HepG2 (cell line): ENCODE measurements around the gene ITGAX. TPM values are rescaled to one million over a fixed set of nuclear protein-coding genes. Genes with fewer than 3 reads are reported as not detected.

Source experiments
- ATAC-seq: fragments of 200-7000 bp; cut with Tn5 transposase; 3 replicates; pipeline ENCODE4 v1.9.1; 2020; ENCODE audit warnings: mild to moderate bottlenecking, moderate library complexity
- BruUV-seq: library from RNA; stranded (reverse); fragments of 400-500 nt; replicated peaks from 2 replicates; lab custom pipeline; 2021; lab: Mats Ljungman, UMichigan
- CTCF ChIA-PET: fragments of 300-600 bp; formaldehyde crosslinking; extraction: SDS; loops from one replicate; lab custom pipeline; 2021; ENCODE audit warnings: low total read pairs, inconsistent platforms, low intra/inter-chr PET ratio; lab: Yijun Ruan, JAX
- POLR2A ChIA-PET: fragments of 350-600 bp; sonication (Branson Sonifier 250); formaldehyde crosslinking; loops from one replicate; lab custom pipeline; 2020; ENCODE audit warnings: antibody characterized with exemption, inconsistent platforms; lab: Yijun Ruan, JAX
- DNase-seq: peaks from one replicate; pipeline ENCODE4 v3.0.0-alpha.2; 2015; ENCODE audit warnings: low spot score
- FAIRE-seq: peaks from 3 replicates; lab custom pipeline; 2011; peaks lifted over from hg19 to GRCh38; lab: Jason Lieb, UNC
- H2AFZ ChIP-seq: one replicate; pipeline ENCODE4 v1.6.1; 2011; ENCODE audit warnings: low read length, inconsistent platforms
- H3K27ac ChIP-seq: fragments of 300-600 bp; 3 replicates; pipeline ENCODE4 v1.8.0; 2011; ENCODE audit warnings: mixed run types, mild to moderate bottlenecking, mixed read lengths, low read length, inconsistent platforms; ENCODE audit not compliant: insufficient read depth; ENCODE audit errors: extremely low read length
- H3K27me3 ChIP-seq, 2 experiments: fragments of 200-600 bp in 1 of 2; 2 replicates in 1 of 2; 3 replicates in 1 of 2; pipeline versions ENCODE4 v1.6.0 to v1.8.0; 2011; ENCODE audit warnings: low read length in 2 of 2, mild to moderate bottlenecking in 2 of 2, moderate library complexity in 2 of 2, inconsistent platforms in 1 of 2; ENCODE audit not compliant: insufficient read depth in 2 of 2, control insufficient read depth in 1 of 2
- H3K36me3 ChIP-seq, 2 experiments: fragments of 200-600 bp in 1 of 2; replicated peaks in 1 of 2; 2 replicates in 1 of 2; 3 replicates in 1 of 2; pipeline versions ENCODE4 v1.5.1 to v1.8.0; 2011; ENCODE audit warnings: low read length in 2 of 2, inconsistent platforms in 1 of 2; ENCODE audit not compliant: insufficient read depth in 2 of 2, control insufficient read depth in 1 of 2
- H3K4me1 ChIP-seq: 2 replicates; pipeline ENCODE4 v1.5.1; 2012; ENCODE audit warnings: low read length, inconsistent platforms; ENCODE audit not compliant: insufficient read depth
- H3K4me2 ChIP-seq: 2 replicates; pipeline ENCODE4 v1.6.0; 2011; ENCODE audit warnings: low read depth, low read length, inconsistent platforms
- H3K4me3 ChIP-seq, 3 experiments: fragments of 200-600 bp in 1 of 3; sonication (generic), shearing (Covaris generic) in 1 of 3; replicated peaks in 1 of 3; 2 replicates each; pipeline ENCODE4 v1.5.1; 2011 to 2016; ENCODE audit warnings: low read length in 3 of 3, inconsistent platforms in 2 of 3, low read depth in 2 of 3, mild to moderate bottlenecking in 2 of 3, control low read depth in 1 of 3, mixed read lengths in 1 of 3; ENCODE audit not compliant: insufficient read depth in 1 of 3
- H3K79me2 ChIP-seq: one replicate; pipeline ENCODE4 v1.6.1; 2011; ENCODE audit warnings: low read length, inconsistent platforms; ENCODE audit not compliant: insufficient read depth
- H3K9ac ChIP-seq: 2 replicates; pipeline ENCODE4 v1.6.0; 2011; ENCODE audit warnings: mild to moderate bottlenecking, low read depth, low read length, inconsistent platforms; ENCODE audit not compliant: insufficient read depth
- H3K9me3 ChIP-seq: 2 replicates; pipeline ENCODE4 v1.5.1; 2012; ENCODE audit warnings: mild to moderate bottlenecking, low read length
- H4K20me1 ChIP-seq: 2 replicates; pipeline ENCODE4 v1.6.0; 2011; ENCODE audit warnings: inconsistent platforms, mild to moderate bottlenecking, low read length, moderate library complexity; ENCODE audit not compliant: insufficient read depth
- HOXA9 ChIP-seq: sonication (generic); formaldehyde crosslinking; IDR thresholded peaks from 2 replicates; pipeline ENCODE4 v1.8.1; 2022; ENCODE audit warnings: missing genetic modification reagents, mild to moderate bottlenecking, moderate library complexity, borderline replicate concordance
- KDM6A ChIP-seq: IDR thresholded peaks from 2 replicates; pipeline ENCODE4 v1.6.1; 2016; ENCODE audit warnings: low read depth
- MED8 ChIP-seq: sonication (generic); formaldehyde crosslinking; IDR thresholded peaks from 2 replicates; pipeline ENCODE4 v1.8.1; 2023; ENCODE audit warnings: mild to moderate bottlenecking, missing genetic modification reagents; ENCODE audit not compliant: insufficient replicate concordance
- PCBP1 ChIP-seq: fragments of 200-400 bp; formaldehyde crosslinking; IDR thresholded peaks from 2 replicates; pipeline ENCODE4 v1.6.1; 2017; ENCODE audit warnings: mild to moderate bottlenecking, low read depth, low read length, borderline replicate concordance
- SNAI1 ChIP-seq: sonication (generic); formaldehyde crosslinking; IDR thresholded peaks from 2 replicates; pipeline ENCODE4 v1.5.0; 2020; ENCODE audit warnings: mild to moderate bottlenecking, missing genetic modification reagents, borderline replicate concordance
- ZBTB21 ChIP-seq: sonication (generic); formaldehyde crosslinking; IDR thresholded peaks from 2 replicates; pipeline ENCODE4 v1.4.0; 2020; ENCODE audit warnings: missing genetic modification reagents
- ZFP41 ChIP-seq: sonication (generic); formaldehyde crosslinking; IDR thresholded peaks from 2 replicates; pipeline ENCODE4 v1.4.0; 2020; ENCODE audit warnings: mild to moderate bottlenecking, missing genetic modification reagents, borderline replicate concordance
- ZNF672 ChIP-seq: sonication (generic); formaldehyde crosslinking; IDR thresholded peaks from 2 replicates; pipeline ENCODE4 v1.8.1; 2022; ENCODE audit warnings: missing genetic modification reagents
- ZNF761 ChIP-seq: sonication (generic); formaldehyde crosslinking; conservative IDR thresholded peaks from 2 replicates; pipeline ENCODE4 v1.4.0; 2020; ENCODE audit warnings: mild to moderate bottlenecking, missing genetic modification reagents
- ZZZ3 ChIP-seq: sonication (generic); formaldehyde crosslinking; IDR thresholded peaks from 2 replicates; pipeline ENCODE4 v1.4.0; 2020; ENCODE audit warnings: missing genetic modification reagents, mild to moderate bottlenecking, borderline replicate concordance
- WGBS: methylation state at CpG from one replicate; pipeline ENCODE4 v1.1.6; 2017; ENCODE audit warnings: low lambda C conversion rate; 5-methylcytosine and 5-hydroxymethylcytosine counted together
- in situ Hi-C: cut with HindIII; loops from 2 replicates; pipeline ENCODE4 v1.10.0; 2017; ENCODE audit warnings: low pct_unique_long_range_greater_than_20kb; ENCODE audit not compliant: extremely low pct_ligation_motif_present
- intact Hi-C: fragments of 100-400 bp; cut with micrococcal nuclease; formaldehyde crosslinking; loops from one replicate; pipeline ENCODE4 v1.10.0; 2022; ENCODE audit not compliant: unreplicated experiment
- polyA plus RNA-seq, 8 experiments: library from polyadenylated mRNA; depleted of rRNA in 3 of 8; stranded (reverse) in 7 of 8; unstranded in 1 of 8; fragments of >200 nt; fragmentation: Illumina TruSeq in 4 of 8; extraction: Trizol in 4 of 8; gene quantifications; 2 replicates each; pipeline versions ENCODE4 v1.2.1 to v1.2.3, GENCODE V29; 2011 to 2016; ENCODE audit warnings: low read depth in 4 of 8, missing spikeins in 1 of 8, mixed read lengths in 1 of 8; ENCODE audit not compliant: insufficient read depth in 1 of 8
- total RNA-seq, 5 experiments: library from RNA; depleted of rRNA; stranded (reverse); fragments of >200 nt; fragmentation: Illumina TruSeq; extraction: Trizol; gene quantifications; 2 replicates each; pipeline ENCODE4 v1.2.3, GENCODE V29; 2016; ENCODE audit warnings: low read depth in 1 of 5
- TF ChIP-seq, protein P1 (sequence below): IDR thresholded peaks from 2 replicates; pipeline ENCODE4 v1.6.1; 2016; ENCODE audit warnings: mild to moderate bottlenecking
- TF ChIP-seq, protein P2 (sequence below): sonication (generic); formaldehyde crosslinking; IDR thresholded peaks from 2 replicates; pipeline ENCODE4 v1.4.0; 2020; ENCODE audit warnings: mild to moderate bottlenecking, low read depth, missing genetic modification reagents
- TF ChIP-seq, protein P3 (sequence below): sonication (generic); formaldehyde crosslinking; conservative IDR thresholded peaks from 2 replicates; pipeline ENCODE4 v1.8.1; 2023; ENCODE audit warnings: missing genetic modification reagents
- TF ChIP-seq, protein P4 (sequence below): sonication (generic); formaldehyde crosslinking; IDR thresholded peaks from 2 replicates; pipeline ENCODE4 v1.4.0; 2020; ENCODE audit warnings: missing genetic modification reagents; ENCODE audit errors: not compliant biosample characterization
- TF ChIP-seq, protein P5 (sequence below): sonication (generic); formaldehyde crosslinking; IDR thresholded peaks from 2 replicates; pipeline ENCODE4 v1.8.0; 2022; ENCODE audit warnings: mild to moderate bottlenecking, missing genetic modification reagents, moderate library complexity

ITGAX gene
- total and polyA plus RNA-seq, 2 of the 13 experiments (the other 11 are each of a cell fraction or from before 2014, with no cell fraction given), result 0.32 TPM; not detected in 1

DNA sequence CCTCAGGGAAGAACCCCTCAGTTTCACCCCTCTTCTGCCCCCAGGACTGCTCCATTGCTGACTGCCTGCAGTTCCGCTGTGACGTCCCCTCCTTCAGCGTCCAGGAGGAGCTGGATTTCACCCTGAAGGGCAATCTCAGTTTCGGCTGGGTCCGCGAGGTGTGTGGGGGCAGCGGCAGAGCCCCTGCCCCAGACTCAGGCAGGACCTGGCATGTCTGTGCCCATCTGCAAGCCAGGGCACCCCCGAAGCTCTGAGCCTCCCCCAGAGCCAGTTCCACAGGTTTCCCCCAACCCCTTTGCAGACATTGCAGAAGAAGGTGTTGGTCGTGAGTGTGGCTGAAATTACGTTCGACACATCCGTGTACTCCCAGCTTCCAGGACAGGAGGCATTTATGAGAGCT is 68.8 kb downstream of the ITGAX start:
- H3K9ac ChIP-seq, result no peak overlapping the region
- DNase-seq (no peak), FAIRE-seq (no peak), ATAC-seq (no peak)
- peaks cover 0 to 17% of the 10 kb centered on the region in 2 experiments; a peak in 4 of 5 replicates for H3K27me3 ChIP-seq
- H3K4me2 ChIP-seq, result no peak overlapping the region
- BruUV-seq, result no TSS peak
- in situ Hi-C loops, result no loop called here
- H2AFZ ChIP-seq, result no peak overlapping the region
- H3K79me2 ChIP-seq, result no peaks in the 10 kb centered on the region
- H3K4me3 ChIP-seq, result no peak overlapping the region
- no peaks in the 10 kb centered on the region for H3K4me1 ChIP-seq
- WGBS, result 46% methylated on average over 11 of the region's 12 CpGs
- ChIA-PET CTCF (no interaction called here), POLR2A (no interaction called here)
- TF ChIP-seq, protein P1, sequence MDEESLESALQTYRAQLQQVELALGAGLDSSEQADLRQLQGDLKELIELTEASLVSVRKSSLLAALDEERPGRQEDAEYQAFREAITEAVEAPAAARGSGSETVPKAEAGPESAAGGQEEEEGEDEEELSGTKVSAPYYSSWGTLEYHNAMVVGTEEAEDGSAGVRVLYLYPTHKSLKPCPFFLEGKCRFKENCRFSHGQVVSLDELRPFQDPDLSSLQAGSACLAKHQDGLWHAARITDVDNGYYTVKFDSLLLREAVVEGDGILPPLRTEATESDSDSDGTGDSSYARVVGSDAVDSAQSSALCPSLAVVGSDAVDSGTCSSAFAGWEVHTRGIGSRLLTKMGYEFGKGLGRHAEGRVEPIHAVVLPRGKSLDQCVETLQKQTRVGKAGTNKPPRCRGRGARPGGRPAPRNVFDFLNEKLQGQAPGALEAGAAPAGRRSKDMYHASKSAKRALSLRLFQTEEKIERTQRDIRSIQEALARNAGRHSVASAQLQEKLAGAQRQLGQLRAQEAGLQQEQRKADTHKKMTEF, result no peak
- TF ChIP-seq, protein P2, sequence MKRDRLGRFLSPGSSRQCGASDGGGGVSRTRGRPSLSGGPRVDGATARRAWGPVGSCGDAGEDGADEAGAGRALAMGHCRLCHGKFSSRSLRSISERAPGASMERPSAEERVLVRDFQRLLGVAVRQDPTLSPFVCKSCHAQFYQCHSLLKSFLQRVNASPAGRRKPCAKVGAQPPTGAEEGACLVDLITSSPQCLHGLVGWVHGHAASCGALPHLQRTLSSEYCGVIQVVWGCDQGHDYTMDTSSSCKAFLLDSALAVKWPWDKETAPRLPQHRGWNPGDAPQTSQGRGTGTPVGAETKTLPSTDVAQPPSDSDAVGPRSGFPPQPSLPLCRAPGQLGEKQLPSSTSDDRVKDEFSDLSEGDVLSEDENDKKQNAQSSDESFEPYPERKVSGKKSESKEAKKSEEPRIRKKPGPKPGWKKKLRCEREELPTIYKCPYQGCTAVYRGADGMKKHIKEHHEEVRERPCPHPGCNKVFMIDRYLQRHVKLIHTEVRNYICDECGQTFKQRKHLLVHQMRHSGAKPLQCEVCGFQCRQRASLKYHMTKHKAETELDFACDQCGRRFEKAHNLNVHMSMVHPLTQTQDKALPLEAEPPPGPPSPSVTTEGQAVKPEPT (CRISPR knock-in tag), result no peak
- TF ChIP-seq PCBP1 (no peak), KDM6A (CRISPR knock-in tag) (no peak), ZBTB21 (CRISPR knock-in tag) (no peak), SNAI1 (CRISPR knock-in tag) (no peak), MED8 (no peak), ZNF761 (CRISPR knock-in tag) (no peak), ZZZ3 (CRISPR knock-in tag) (no peak), HOXA9 (CRISPR knock-in tag) (no peak), ZFP41 (CRISPR knock-in tag) (no peak), ZNF672 (CRISPR knock-in tag) (no peak)
- TF ChIP-seq, protein P3, sequence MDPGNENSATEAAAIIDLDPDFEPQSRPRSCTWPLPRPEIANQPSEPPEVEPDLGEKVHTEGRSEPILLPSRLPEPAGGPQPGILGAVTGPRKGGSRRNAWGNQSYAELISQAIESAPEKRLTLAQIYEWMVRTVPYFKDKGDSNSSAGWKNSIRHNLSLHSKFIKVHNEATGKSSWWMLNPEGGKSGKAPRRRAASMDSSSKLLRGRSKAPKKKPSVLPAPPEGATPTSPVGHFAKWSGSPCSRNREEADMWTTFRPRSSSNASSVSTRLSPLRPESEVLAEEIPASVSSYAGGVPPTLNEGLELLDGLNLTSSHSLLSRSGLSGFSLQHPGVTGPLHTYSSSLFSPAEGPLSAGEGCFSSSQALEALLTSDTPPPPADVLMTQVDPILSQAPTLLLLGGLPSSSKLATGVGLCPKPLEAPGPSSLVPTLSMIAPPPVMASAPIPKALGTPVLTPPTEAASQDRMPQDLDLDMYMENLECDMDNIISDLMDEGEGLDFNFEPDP, result no peak
- TF ChIP-seq, protein P4, sequence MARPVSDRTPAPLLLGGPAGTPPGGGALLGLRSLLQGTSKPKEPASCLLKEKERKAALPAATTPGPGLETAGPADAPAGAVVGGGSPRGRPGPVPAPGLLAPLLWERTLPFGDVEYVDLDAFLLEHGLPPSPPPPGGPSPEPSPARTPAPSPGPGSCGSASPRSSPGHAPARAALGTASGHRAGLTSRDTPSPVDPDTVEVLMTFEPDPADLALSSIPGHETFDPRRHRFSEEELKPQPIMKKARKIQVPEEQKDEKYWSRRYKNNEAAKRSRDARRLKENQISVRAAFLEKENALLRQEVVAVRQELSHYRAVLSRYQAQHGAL (CRISPR knock-in tag), result no peak
- TF ChIP-seq, protein P5, sequence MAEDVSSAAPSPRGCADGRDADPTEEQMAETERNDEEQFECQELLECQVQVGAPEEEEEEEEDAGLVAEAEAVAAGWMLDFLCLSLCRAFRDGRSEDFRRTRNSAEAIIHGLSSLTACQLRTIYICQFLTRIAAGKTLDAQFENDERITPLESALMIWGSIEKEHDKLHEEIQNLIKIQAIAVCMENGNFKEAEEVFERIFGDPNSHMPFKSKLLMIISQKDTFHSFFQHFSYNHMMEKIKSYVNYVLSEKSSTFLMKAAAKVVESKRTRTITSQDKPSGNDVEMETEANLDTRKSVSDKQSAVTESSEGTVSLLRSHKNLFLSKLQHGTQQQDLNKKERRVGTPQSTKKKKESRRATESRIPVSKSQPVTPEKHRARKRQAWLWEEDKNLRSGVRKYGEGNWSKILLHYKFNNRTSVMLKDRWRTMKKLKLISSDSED (CRISPR knock-in tag), result no peak
- no peaks in the 10 kb centered on the region for H3K9me3 ChIP-seq
- no peaks in the 10 kb centered on the region for H3K36me3 ChIP-seq
- H3K27ac ChIP-seq, result no peak overlapping the region
- H4K20me1 ChIP-seq, result no peaks in the 10 kb centered on the region
- intact Hi-C loops, result no loop called here
